Measurements from ENCODE around the gene AURKA.

DNA sequence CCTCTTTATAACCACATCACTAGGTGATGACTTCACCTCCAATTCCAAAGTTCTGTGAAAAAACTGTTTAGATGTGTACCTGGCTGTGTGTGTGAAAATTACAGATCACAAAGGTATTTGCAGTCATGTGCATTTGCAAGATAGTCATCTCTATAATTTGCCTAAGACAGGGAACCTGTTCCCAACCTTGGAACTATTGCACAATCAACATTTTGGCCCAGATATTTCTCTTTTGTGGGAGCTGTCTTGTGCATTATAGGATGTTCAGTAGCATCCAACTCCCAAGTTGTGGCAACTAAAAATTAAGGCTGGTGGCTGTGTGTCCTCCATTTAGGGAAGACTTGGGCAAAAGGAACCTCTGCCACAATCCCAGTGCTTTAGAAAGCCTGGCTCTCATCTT is 67.2 kb downstream of the AURKA start:
- TF ChIP-seq, protein P1, sequence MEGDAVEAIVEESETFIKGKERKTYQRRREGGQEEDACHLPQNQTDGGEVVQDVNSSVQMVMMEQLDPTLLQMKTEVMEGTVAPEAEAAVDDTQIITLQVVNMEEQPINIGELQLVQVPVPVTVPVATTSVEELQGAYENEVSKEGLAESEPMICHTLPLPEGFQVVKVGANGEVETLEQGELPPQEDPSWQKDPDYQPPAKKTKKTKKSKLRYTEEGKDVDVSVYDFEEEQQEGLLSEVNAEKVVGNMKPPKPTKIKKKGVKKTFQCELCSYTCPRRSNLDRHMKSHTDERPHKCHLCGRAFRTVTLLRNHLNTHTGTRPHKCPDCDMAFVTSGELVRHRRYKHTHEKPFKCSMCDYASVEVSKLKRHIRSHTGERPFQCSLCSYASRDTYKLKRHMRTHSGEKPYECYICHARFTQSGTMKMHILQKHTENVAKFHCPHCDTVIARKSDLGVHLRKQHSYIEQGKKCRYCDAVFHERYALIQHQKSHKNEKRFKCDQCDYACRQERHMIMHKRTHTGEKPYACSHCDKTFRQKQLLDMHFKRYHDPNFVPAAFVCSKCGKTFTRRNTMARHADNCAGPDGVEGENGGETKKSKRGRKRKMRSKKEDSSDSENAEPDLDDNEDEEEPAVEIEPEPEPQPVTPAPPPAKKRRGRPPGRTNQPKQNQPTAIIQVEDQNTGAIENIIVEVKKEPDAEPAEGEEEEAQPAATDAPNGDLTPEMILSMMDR (IDR thresholded peaks at IDR 0.05 in 2 of 3, conservative IDR thresholded peaks at IDR 0.05 in 1 of 3; ENCODE audit: insufficient read depth in 2 of 3, low read depth in 1 of 3, low read length in 3 of 3) = no peak
- TF ChIP-seq, protein P2, sequence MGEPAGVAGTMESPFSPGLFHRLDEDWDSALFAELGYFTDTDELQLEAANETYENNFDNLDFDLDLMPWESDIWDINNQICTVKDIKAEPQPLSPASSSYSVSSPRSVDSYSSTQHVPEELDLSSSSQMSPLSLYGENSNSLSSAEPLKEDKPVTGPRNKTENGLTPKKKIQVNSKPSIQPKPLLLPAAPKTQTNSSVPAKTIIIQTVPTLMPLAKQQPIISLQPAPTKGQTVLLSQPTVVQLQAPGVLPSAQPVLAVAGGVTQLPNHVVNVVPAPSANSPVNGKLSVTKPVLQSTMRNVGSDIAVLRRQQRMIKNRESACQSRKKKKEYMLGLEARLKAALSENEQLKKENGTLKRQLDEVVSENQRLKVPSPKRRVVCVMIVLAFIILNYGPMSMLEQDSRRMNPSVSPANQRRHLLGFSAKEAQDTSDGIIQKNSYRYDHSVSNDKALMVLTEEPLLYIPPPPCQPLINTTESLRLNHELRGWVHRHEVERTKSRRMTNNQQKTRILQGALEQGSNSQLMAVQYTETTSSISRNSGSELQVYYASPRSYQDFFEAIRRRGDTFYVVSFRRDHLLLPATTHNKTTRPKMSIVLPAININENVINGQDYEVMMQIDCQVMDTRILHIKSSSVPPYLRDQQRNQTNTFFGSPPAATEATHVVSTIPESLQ (CRISPR knock-in tag; IDR thresholded peaks at IDR 0.05) = no peak
- TF ChIP-seq CEBPB (tag; IDR thresholded peaks at IDR 0.05) (peak; percentile 78), ATF1 (CRISPR knock-in tag; IDR thresholded peaks at IDR 0.05) (no peak), ATF1 (tag; IDR thresholded peaks at IDR 0.05) (no peak)

Measured in K562 (cell line).